Neuronal stem cell (in vitro differentiated cells): Measurements from ENCODE around the gene INSR.

Source experiments
- DNase-seq: peaks from one replicate; pipeline ENCODE4 v3.0.0-alpha.2; 2013; ENCODE audit warnings: low spot score
- H2AFZ ChIP-seq: one replicate; pipeline ENCODE4 v1.6.1; 2013; ENCODE audit warnings: mild to moderate bottlenecking, low read length, inconsistent platforms
- H2AK5ac ChIP-seq: 2 replicates; pipeline ENCODE4 v1.6.1; 2013; ENCODE audit warnings: low read depth, mild to moderate bottlenecking, inconsistent platforms, low read length, moderate library complexity, mixed read lengths
- H2BK120ac ChIP-seq: 2 replicates; pipeline ENCODE4 v1.6.1; 2013; ENCODE audit warnings: low read depth, mild to moderate bottlenecking, inconsistent platforms, low read length, moderate library complexity, mixed read lengths
- H2BK12ac ChIP-seq: one replicate; pipeline ENCODE4 v1.6.1; 2013; ENCODE audit warnings: low read length, inconsistent platforms
- H2BK15ac ChIP-seq: 2 replicates; pipeline ENCODE4 v1.6.1; 2013; ENCODE audit warnings: mild to moderate bottlenecking, low read length, inconsistent platforms, mixed read lengths
- H2BK5ac ChIP-seq: one replicate; pipeline ENCODE4 v1.6.1; 2013; ENCODE audit warnings: inconsistent platforms, mild to moderate bottlenecking, low read length, moderate library complexity
- H3K14ac ChIP-seq: one replicate; pipeline ENCODE4 v1.6.1; 2013; ENCODE audit warnings: low read length, inconsistent platforms
- H3K18ac ChIP-seq: 2 replicates; pipeline ENCODE4 v1.6.1; 2013; ENCODE audit warnings: low read length, inconsistent platforms
- H3K23ac ChIP-seq: 2 replicates; pipeline ENCODE4 v1.6.1; 2013; ENCODE audit warnings: low read depth, mild to moderate bottlenecking, mixed read lengths, low read length, inconsistent platforms; ENCODE audit not compliant: poor library complexity
- H3K27ac ChIP-seq: replicated peaks from 3 replicates; pipeline ENCODE4 v1.5.1; 2013; ENCODE audit warnings: low read length, inconsistent platforms
- H3K27me3 ChIP-seq, 3 experiments: 2 replicates each; pipeline ENCODE4 v1.6.1; 2013; ENCODE audit warnings: low read length in 3 of 3, mild to moderate bottlenecking in 2 of 3, inconsistent platforms in 1 of 3, low read depth in 1 of 3, mixed read lengths in 1 of 3, moderate library complexity in 1 of 3; ENCODE audit not compliant: control insufficient read depth in 3 of 3, insufficient read depth in 3 of 3
- H3K36me3 ChIP-seq, 2 donors: replicated peaks in 1 of 2; 2 replicates each; pipeline ENCODE4 v1.6.1; 2013; ENCODE audit warnings: low read length in 2 of 2; ENCODE audit not compliant: control insufficient read depth in 2 of 2, insufficient read depth in 2 of 2
- H3K4ac ChIP-seq: 2 replicates; pipeline ENCODE4 v1.6.1; 2013; ENCODE audit warnings: inconsistent platforms, mild to moderate bottlenecking, low read length, moderate library complexity
- H3K4me1 ChIP-seq, 2 donors: 1 replicate in 1 of 2; 2 replicates in 1 of 2; pipeline ENCODE4 v1.6.1; 2013; ENCODE audit warnings: low read length in 2 of 2, low read depth in 1 of 2; ENCODE audit not compliant: control insufficient read depth in 2 of 2, insufficient read depth in 1 of 2
- H3K4me2 ChIP-seq: one replicate; pipeline ENCODE4 v1.6.1; 2013; ENCODE audit warnings: mild to moderate bottlenecking, low read length, inconsistent platforms; ENCODE audit not compliant: insufficient read depth, poor library complexity, severe bottlenecking
- H3K4me3 ChIP-seq, 2 donors: 2 replicates each; pipeline ENCODE4 v1.5.1; 2013; ENCODE audit warnings: low read length in 2 of 2, mild to moderate bottlenecking in 2 of 2, inconsistent platforms in 1 of 2, moderate library complexity in 1 of 2
- H3K79me1 ChIP-seq: one replicate; pipeline ENCODE4 v1.6.1; 2013; ENCODE audit warnings: low read depth, mild to moderate bottlenecking, inconsistent platforms, low read length, moderate library complexity
- H3K9ac ChIP-seq: one replicate; pipeline ENCODE4 v1.6.1; 2013; ENCODE audit warnings: mild to moderate bottlenecking, low read depth, low read length, inconsistent platforms; ENCODE audit not compliant: poor library complexity
- H3K9me3 ChIP-seq, 2 donors: replicated peaks in 1 of 2; 2 replicates each; pipeline versions ENCODE3 to v1.6.1; 2013; ENCODE audit warnings: low read length in 2 of 2, mild to moderate bottlenecking in 2 of 2, inconsistent platforms in 1 of 2, low read depth in 1 of 2, mixed read lengths in 1 of 2, moderate library complexity in 1 of 2; ENCODE audit not compliant: control insufficient read depth in 2 of 2, insufficient read depth in 1 of 2
- H4K8ac ChIP-seq: one replicate; pipeline ENCODE4 v1.6.1; 2013; ENCODE audit warnings: low read depth, mild to moderate bottlenecking, inconsistent platforms, low read length, moderate library complexity
- H4K91ac ChIP-seq: one replicate; pipeline ENCODE4 v1.6.1; 2013; ENCODE audit warnings: low read length, low read depth, mild to moderate bottlenecking, inconsistent platforms; ENCODE audit not compliant: poor library complexity
- WGBS, 2 donors: extraction: QIAGEN DNeasy Blood & Tissue Kit; methylation state at CpG; one replicate each; pipeline ENCODE4 v1.1.7; 2013; ENCODE audit warnings: missing lambda C conversion rate in 2 of 2, mixed read lengths in 1 of 2; ENCODE audit not compliant: insufficient read length in 2 of 2, insufficient replicate concordance in 1 of 2; ENCODE audit errors: extremely low coverage in 2 of 2; 5-methylcytosine and 5-hydroxymethylcytosine counted together

INSR gene

DNA sequence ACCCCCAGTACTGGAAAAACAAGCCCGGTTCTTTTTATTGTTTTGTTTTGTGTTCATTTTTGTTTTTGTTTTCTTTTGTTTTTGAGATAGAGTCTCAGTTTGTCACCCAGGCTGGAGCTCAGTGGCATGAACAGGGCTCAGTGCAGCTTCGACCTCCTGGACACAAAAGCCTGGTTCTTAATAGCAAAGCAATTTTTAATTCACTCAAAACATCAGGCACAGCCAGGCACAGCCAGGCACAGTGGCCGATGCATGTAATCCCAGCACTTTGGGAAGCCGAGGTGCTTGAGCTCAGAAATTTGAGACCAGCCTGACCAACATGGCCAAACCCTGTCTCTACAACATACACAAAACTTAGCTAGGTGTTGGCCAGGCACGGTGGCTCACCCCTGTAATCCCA lies 30.7 kb downstream of the INSR start:
- no peak overlapping the region for H2BK12ac ChIP-seq
- no peak overlapping the region for H3K18ac ChIP-seq
- no peak overlapping the region for H3K4me3 ChIP-seq
- peaks cover 0 to 7% of the 10 kb centered on the region in 2 donors for H3K9me3 ChIP-seq
- H2BK5ac ChIP-seq, result no peak overlapping the region
- no peak overlapping the region for H3K27ac ChIP-seq
- no peak overlapping the region for H2BK120ac ChIP-seq
- H2BK15ac ChIP-seq, result no peak overlapping the region
- no peak overlapping the region for H3K4me2 ChIP-seq
- no peaks in the 10 kb centered on the region for H3K27me3 ChIP-seq
- no peak overlapping the region for H3K9ac ChIP-seq
- no peak for DNase-seq
- peaks cover 0 to 3% of the 10 kb centered on the region in 2 donors for H3K4me1 ChIP-seq
- H2AFZ ChIP-seq, result no peak overlapping the region
- H4K8ac ChIP-seq, result no peak overlapping the region
- H3K79me1 ChIP-seq, result no peaks in the 10 kb centered on the region
- no peak overlapping the region for H3K4ac ChIP-seq
- H4K91ac ChIP-seq, result no peak overlapping the region
- no peak overlapping the region for H3K14ac ChIP-seq
- peaks cover 6 to 24% of the 10 kb centered on the region in 2 donors for H3K36me3 ChIP-seq
- H2AK5ac ChIP-seq, result no peak overlapping the region
- no CpG with 5 or more reads among the region's 5 CpGs for WGBS, 2 donors
- H3K23ac ChIP-seq, result no peak overlapping the region

DNA sequence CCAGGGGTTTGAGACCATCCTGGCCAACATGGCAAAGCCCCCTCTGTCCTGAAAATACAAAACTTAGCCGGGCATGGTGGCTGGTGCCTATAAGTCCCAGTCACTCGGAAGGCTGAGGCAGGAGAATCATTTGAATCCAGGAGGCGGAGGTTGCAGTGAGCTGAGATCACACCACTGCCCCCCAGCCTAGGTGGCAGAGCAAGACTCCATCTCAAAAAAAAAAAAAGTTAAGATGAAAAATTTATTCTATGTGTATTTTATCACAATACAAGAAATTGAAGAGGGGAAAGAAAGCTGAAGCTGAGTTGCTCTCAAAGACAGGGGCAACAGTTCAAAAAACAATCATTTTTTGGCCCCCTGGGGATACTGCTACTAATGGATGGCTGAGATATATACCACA lies 31.1 kb downstream of the INSR start:
- Histone ChIP-seq H2BK5ac (no peak overlapping the region), H3K4ac (no peak overlapping the region), H3K14ac (no peak overlapping the region), H3K4me2 (no peak overlapping the region), H2AFZ (no peak overlapping the region), H2BK120ac (no peak overlapping the region), H3K27ac (no peak overlapping the region), H2BK12ac (no peak overlapping the region), H3K18ac (peak overlapping the region; percentile 36), H4K91ac (no peak overlapping the region), H2BK15ac (no peak overlapping the region), H3K9ac (no peak overlapping the region), H3K9me3 (peaks cover 0 to 7% of the 10 kb centered on the region in 2 donors), H3K4me3 (no peak overlapping the region), H3K79me1 (no peaks in the 10 kb centered on the region), H2AK5ac (no peak overlapping the region), H4K8ac (no peak overlapping the region), H3K23ac (no peak overlapping the region), H3K27me3 (no peaks in the 10 kb centered on the region), H3K36me3 (peaks cover 6 to 19% of the 10 kb centered on the region in 2 donors), H3K4me1 (peaks cover 0 to 3% of the 10 kb centered on the region in 2 donors)
- no CpG with 5 or more reads among the region's 3 CpGs for WGBS, 2 donors
- no peak for DNase-seq

GRCh38 chr19:7262470-7262869 lies 31.7 kb downstream of the INSR start:
- no CpG with 5 or more reads among the region's 6 CpGs for WGBS, 2 donors
- H3K27ac ChIP-seq, result no peak overlapping the region
- H3K4ac ChIP-seq, result no peak overlapping the region
- H3K9ac ChIP-seq, result no peak overlapping the region
- H3K36me3 ChIP-seq, result peaks cover 5 to 14% of the 10 kb centered on the region in 2 donors
- H3K23ac ChIP-seq, result no peak overlapping the region
- DNase-seq, result no peak
- H2BK5ac ChIP-seq, result no peak overlapping the region
- no peak overlapping the region for H3K4me2 ChIP-seq
- no peak overlapping the region for H2AFZ ChIP-seq
- no peak overlapping the region for H2BK120ac ChIP-seq
- H3K27me3 ChIP-seq, result no peaks in the 10 kb centered on the region
- no peak overlapping the region for H3K14ac ChIP-seq
- peaks cover 0 to 3% of the 10 kb centered on the region in 2 donors for H3K4me1 ChIP-seq
- H2AK5ac ChIP-seq, result no peak overlapping the region
- H3K9me3 ChIP-seq, result peaks cover 0 to 7% of the 10 kb centered on the region in 2 donors
- H3K4me3 ChIP-seq, result no peak overlapping the region
- H3K18ac ChIP-seq, result no peak overlapping the region
- H4K91ac ChIP-seq, result no peak overlapping the region
- no peaks in the 10 kb centered on the region for H3K79me1 ChIP-seq
- no peak overlapping the region for H4K8ac ChIP-seq
- no peak overlapping the region for H2BK12ac ChIP-seq
- no peak overlapping the region for H2BK15ac ChIP-seq

GRCh38 chr19:7260161-7260560 lies 34.1 kb downstream of the INSR start:
- H2AFZ ChIP-seq, result no peak overlapping the region
- H4K8ac ChIP-seq, result no peak overlapping the region
- no peaks in the 10 kb centered on the region for H3K9me3 ChIP-seq
- H3K27me3 ChIP-seq, result no peaks in the 10 kb centered on the region
- H3K14ac ChIP-seq, result no peak overlapping the region
- no peak overlapping the region for H2BK5ac ChIP-seq
- no peak for DNase-seq
- H3K9ac ChIP-seq, result no peak overlapping the region
- H3K27ac ChIP-seq, result no peak overlapping the region
- H2BK12ac ChIP-seq, result no peak overlapping the region
- H3K79me1 ChIP-seq, result no peaks in the 10 kb centered on the region
- no peak overlapping the region for H3K23ac ChIP-seq
- H2BK120ac ChIP-seq, result no peak overlapping the region
- peaks cover 0 to 2% of the 10 kb centered on the region in 2 donors for H3K36me3 ChIP-seq
- no peak overlapping the region for H2BK15ac ChIP-seq
- H3K4me1 ChIP-seq, result peaks cover 0 to 3% of the 10 kb centered on the region in 2 donors
- no peak overlapping the region for H3K4ac ChIP-seq
- no peak overlapping the region for H2AK5ac ChIP-seq
- H3K4me2 ChIP-seq, result no peak overlapping the region
- H4K91ac ChIP-seq, result no peak overlapping the region
- WGBS, 2 donors, result no CpG with 5 or more reads among the region's 7 CpGs
- no peak overlapping the region for H3K4me3 ChIP-seq
- H3K18ac ChIP-seq, result no peak overlapping the region
